Measurements from ENCODE around the gene PRRC2B. TPM values are rescaled to one million over a fixed set of nuclear protein-coding genes. Genes with fewer than 3 reads are reported as not detected.

Gene PRRC2B
- total and polyA plus RNA-seq, 4 donors = 39.4 to 171 (median 91.4) TPM

DNA sequence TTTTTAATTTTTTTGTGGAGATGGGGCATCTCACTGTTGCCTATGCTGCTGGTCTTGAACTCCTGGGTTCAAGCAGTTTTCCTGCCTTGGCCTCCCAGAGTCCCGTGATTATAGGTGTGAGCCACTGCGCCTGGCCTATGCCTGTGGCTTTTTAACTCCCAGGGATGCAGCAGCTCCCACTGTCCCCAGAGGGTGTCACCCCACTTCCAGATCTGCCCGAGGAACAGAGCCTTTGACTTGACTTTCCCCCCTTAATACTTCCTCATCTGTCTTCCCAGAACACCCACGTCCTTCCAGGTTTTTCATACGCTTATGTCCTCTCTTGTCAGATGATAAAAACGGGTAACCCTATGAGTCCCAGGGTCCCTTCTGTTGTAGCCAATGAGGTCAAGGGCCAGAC is 7.6 kb upstream of the PRRC2B start:
- WGBS, 2 donors = 51 to 55% methylated on average over 6 of the region's 6 CpGs
- Histone ChIP-seq H3K4me1 (ENCODE audit: control insufficient read depth in 5 of 5, insufficient read depth in 5 of 5, low read length in 5 of 5) (peaks cover 0 to 5% (median 4%) of the 10 kb centered on the region in 5 donors), H3K36me3 (ENCODE audit: control insufficient read depth in 4 of 4, insufficient read depth in 4 of 4, low read length in 4 of 4) (no peaks in the 10 kb centered on the region), H3K27ac (ENCODE audit: low read depth in 1 of 2, low read length in 1 of 2) (no peak overlapping the region), H3K9ac (ENCODE audit: insufficient read depth in 1 of 2, low read length in 2 of 2) (no peak overlapping the region), H3K27me3 (ENCODE audit: control insufficient read depth in 3 of 3, insufficient read depth in 3 of 3, low read length in 2 of 3) (no peaks in the 10 kb centered on the region), H3K9me3 (ENCODE audit: control insufficient read depth in 4 of 4, insufficient read depth in 3 of 4, low read length in 3 of 4) (no peaks in the 10 kb centered on the region), H3K4me3 (no peak overlapping the region)
- TF ChIP-seq CTCF (IDR thresholded peaks at IDR 0.05; ENCODE audit: control extremely low read depth, extremely low read depth) = peak; percentile 11
- DNase-seq = no peak
- no peak for ATAC-seq (ENCODE audit: insufficient read depth, low FRiP score)

DNA sequence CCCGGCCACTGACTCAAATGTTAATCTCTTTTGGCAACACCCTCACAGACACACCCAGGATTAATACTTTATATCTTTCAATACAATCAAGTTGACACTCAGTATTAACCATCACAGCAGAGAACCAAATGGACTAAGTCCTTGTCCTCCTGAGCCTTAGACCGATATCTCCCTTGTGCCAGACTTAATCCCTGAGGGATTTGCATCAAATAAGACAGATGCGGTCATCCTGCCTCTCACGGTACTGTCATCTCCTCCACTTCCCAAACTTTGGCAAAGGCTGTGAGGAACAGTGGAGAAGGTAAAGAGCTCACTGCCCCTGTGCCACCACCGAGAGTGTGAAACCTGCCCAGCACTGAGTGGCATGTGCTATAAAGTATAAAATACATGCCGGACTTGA is 6.5 kb upstream of the PRRC2B start:
- DNase-seq (no peak), ATAC-seq (ENCODE audit: insufficient read depth, low FRiP score) (no peak)
- peaks cover 0 to 5% (median 4%) of the 10 kb centered on the region in 5 donors for H3K4me1 ChIP-seq (ENCODE audit: control insufficient read depth in 5 of 5, insufficient read depth in 5 of 5, low read length in 5 of 5)
- no peaks in the 10 kb centered on the region for H3K27me3 ChIP-seq (ENCODE audit: control insufficient read depth in 3 of 3, insufficient read depth in 3 of 3, low read length in 2 of 3)
- WGBS, 2 donors = 81 to 87% methylated on average over 6 of the region's 6 CpGs
- no peaks in the 10 kb centered on the region for H3K36me3 ChIP-seq (ENCODE audit: control insufficient read depth in 4 of 4, insufficient read depth in 4 of 4, low read length in 4 of 4)
- H3K4me3 ChIP-seq = no peak overlapping the region
- TF ChIP-seq CTCF (IDR thresholded peaks at IDR 0.05; ENCODE audit: control extremely low read depth, extremely low read depth) = no peak
- no peaks in the 10 kb centered on the region for H3K9me3 ChIP-seq (ENCODE audit: control insufficient read depth in 4 of 4, insufficient read depth in 3 of 4, low read length in 3 of 4)
- no peak overlapping the region for H3K9ac ChIP-seq (ENCODE audit: insufficient read depth in 1 of 2, low read length in 2 of 2)
- H3K27ac ChIP-seq (ENCODE audit: low read depth in 1 of 2, low read length in 1 of 2) = no peak overlapping the region

DNA sequence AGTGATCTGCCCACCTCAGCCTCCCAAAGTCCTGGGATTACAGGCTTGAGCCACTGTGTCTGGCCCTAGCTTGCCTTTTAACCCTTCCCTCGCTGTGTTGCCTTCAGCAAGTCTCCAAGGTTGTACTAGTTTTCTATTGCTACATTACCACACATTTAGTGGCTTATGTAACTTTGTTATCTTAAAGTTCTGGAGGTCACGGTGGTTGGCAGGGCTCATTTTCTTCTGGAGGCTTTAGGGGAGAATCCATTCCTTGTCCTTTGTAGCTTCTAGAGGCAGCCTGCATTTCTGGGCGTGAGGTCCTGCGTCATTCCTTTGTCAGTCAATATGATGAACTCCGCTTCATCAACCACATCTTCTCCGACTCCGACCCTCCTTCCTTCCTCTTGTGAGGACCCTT is 2.9 kb upstream of the PRRC2B start:
- no peak overlapping the region for H3K9ac ChIP-seq (ENCODE audit: insufficient read depth in 1 of 2, low read length in 2 of 2)
- H3K4me1 ChIP-seq (ENCODE audit: control insufficient read depth in 5 of 5, insufficient read depth in 5 of 5, low read length in 5 of 5) = peaks cover 0 to 17% (median 6%) of the 10 kb centered on the region in 5 donors
- TF ChIP-seq CTCF (IDR thresholded peaks at IDR 0.05; ENCODE audit: control extremely low read depth, extremely low read depth) = no peak
- no peaks in the 10 kb centered on the region for H3K36me3 ChIP-seq (ENCODE audit: control insufficient read depth in 4 of 4, insufficient read depth in 4 of 4, low read length in 4 of 4)
- ATAC-seq (ENCODE audit: insufficient read depth, low FRiP score) (no peak), DNase-seq (no peak)
- no peaks in the 10 kb centered on the region for H3K9me3 ChIP-seq (ENCODE audit: control insufficient read depth in 4 of 4, insufficient read depth in 3 of 4, low read length in 3 of 4)
- no peak overlapping the region for H3K4me3 ChIP-seq
- H3K27ac ChIP-seq (ENCODE audit: low read depth in 1 of 2, low read length in 1 of 2) = no peak overlapping the region
- WGBS, 2 donors = 75 to 80% methylated on average over 7 of the region's 7 CpGs
- no peaks in the 10 kb centered on the region for H3K27me3 ChIP-seq (ENCODE audit: control insufficient read depth in 3 of 3, insufficient read depth in 3 of 3, low read length in 2 of 3)

GRCh38 chr9:131391504-131391903 is 2.4 kb upstream of the PRRC2B start:
- Histone ChIP-seq H3K4me1 (ENCODE audit: control insufficient read depth in 5 of 5, insufficient read depth in 5 of 5, low read length in 5 of 5) (peaks cover under 1 to 21% (median 7%) of the 10 kb centered on the region in 5 donors), H3K36me3 (ENCODE audit: control insufficient read depth in 4 of 4, insufficient read depth in 4 of 4, low read length in 4 of 4) (no peaks in the 10 kb centered on the region), H3K9me3 (ENCODE audit: control insufficient read depth in 4 of 4, insufficient read depth in 3 of 4, low read length in 3 of 4) (no peaks in the 10 kb centered on the region), H3K27me3 (ENCODE audit: control insufficient read depth in 3 of 3, insufficient read depth in 3 of 3, low read length in 2 of 3) (no peaks in the 10 kb centered on the region), H3K9ac (ENCODE audit: insufficient read depth in 1 of 2, low read length in 2 of 2) (no peak overlapping the region), H3K4me3 (no peak overlapping the region), H3K27ac (ENCODE audit: low read depth in 1 of 2, low read length in 1 of 2) (no peak overlapping the region)
- ATAC-seq (ENCODE audit: insufficient read depth, low FRiP score) = no peak
- no peak for TF ChIP-seq CTCF (IDR thresholded peaks at IDR 0.05; ENCODE audit: control extremely low read depth, extremely low read depth)
- 94 to 96% methylated on average over 4 of the region's 4 CpGs for WGBS, 2 donors
- no peak for DNase-seq
